Thyroid gland (tissue), 4 donors: ENCODE measurements around the gene DTNB. TPM values are rescaled to one million over a fixed set of nuclear protein-coding genes. Genes with fewer than 3 reads are reported as not detected.
"Not testable (repeated sequence)": the region's sequence is repeated elsewhere in the genome, so short reads cannot be mapped to it uniquely, and the experiment has no call there.

Source experiments
- DNase-seq, 2 donors: peaks; one replicate each; pipeline ENCODE4 v3.0.0-alpha.2; 2019
- H3K27ac ChIP-seq, 3 donors: fragments of 200-600 bp; sonication (generic); 1 replicate in 2 of 3; 2 replicates in 1 of 3; pipeline ENCODE4 v1.5.1; 2016 to 2019; ENCODE audit warnings: mild to moderate bottlenecking in 1 of 3, moderate library complexity in 1 of 3
- H3K27me3 ChIP-seq: fragments of 200-600 bp; sonication (generic); one replicate; pipeline ENCODE4 v1.5.1; 2019
- H3K36me3 ChIP-seq, 2 donors: fragments of 200-600 bp; sonication (generic); one replicate each; pipeline ENCODE4 v1.5.1; 2016 to 2019
- H3K4me1 ChIP-seq, 2 donors: fragments of 200-600 bp; sonication (generic); one replicate each; pipeline ENCODE4 v1.5.1; 2017 to 2019
- H3K4me3 ChIP-seq, 3 donors: fragments of 200-600 bp; sonication (generic); replicated peaks in 1 of 3; 1 replicate in 2 of 3; 2 replicates in 1 of 3; pipeline ENCODE4 v1.5.1; 2016; ENCODE audit warnings: mild to moderate bottlenecking in 1 of 3
- H3K9me3 ChIP-seq: fragments of 200-600 bp; sonication (generic); one replicate; pipeline ENCODE4 v1.5.1; 2017
- CTCF ChIP-seq, 6 experiments: fragments of 200-600 bp in 3 of 6; fragments of 450-650 bp in 3 of 6; sonication (generic) in 3 of 6; IDR thresholded peaks; one replicate each; pipeline ENCODE4 v1.5.1; 2016 to 2019; ENCODE audit warnings: antibody characterized with exemption in 6 of 6, mild to moderate bottlenecking in 2 of 6, inconsistent platforms in 1 of 6, moderate library complexity in 1 of 6
- POLR2A ChIP-seq, 2 donors: fragments of 450-650 bp; IDR thresholded peaks; one replicate each; pipeline ENCODE4 v1.6.1; 2017; ENCODE audit warnings: antibody characterized with exemption in 2 of 2, mild to moderate bottlenecking in 2 of 2, moderate library complexity in 1 of 2
- WGBS, 2 donors: methylation state at CpG; one replicate each; pipeline ENCODE4 v1.1.5; 2017; 5-methylcytosine and 5-hydroxymethylcytosine counted together
- intact Hi-C: fragments of 100-400 bp; cut with DNase I; formaldehyde crosslinking; loops from one replicate; pipeline ENCODE4 v1.15.1; 2023
- total RNA-seq, 4 donors: library from RNA; depleted of rRNA; stranded (reverse); fragments of >200 nt; gene quantifications; one replicate each; pipeline ENCODE4 v1.2.3, GENCODE V29; 2016

DTNB gene
- total RNA-seq, 4 donors from 2014 or later: 38.9 to 75.2 (median 55.5) TPM

- Histone ChIP-seq H3K4me3 (no peak overlapping the region), H3K4me1 (peaks cover 11 to 13% of the 10 kb centered on the region in 2 donors), H3K9me3 (no peaks in the 10 kb centered on the region), H3K27ac (no peak overlapping the region), H3K27me3 (no peaks in the 10 kb centered on the region), H3K36me3 (no peaks in the 10 kb centered on the region)
- WGBS, 2 donors: 98% methylated on average over 4 of the region's 4 CpGs
- no peak for DNase-seq
- TF ChIP-seq POLR2A (IDR thresholded peaks at IDR 0.05) (no peak), CTCF (IDR thresholded peaks at IDR 0.05) (no peak)
- intact Hi-C loops: no loop called here
Observed at GRCh38 chr2:25552318-25552717, 121.1 kb downstream of the DTNB start.

DNA sequence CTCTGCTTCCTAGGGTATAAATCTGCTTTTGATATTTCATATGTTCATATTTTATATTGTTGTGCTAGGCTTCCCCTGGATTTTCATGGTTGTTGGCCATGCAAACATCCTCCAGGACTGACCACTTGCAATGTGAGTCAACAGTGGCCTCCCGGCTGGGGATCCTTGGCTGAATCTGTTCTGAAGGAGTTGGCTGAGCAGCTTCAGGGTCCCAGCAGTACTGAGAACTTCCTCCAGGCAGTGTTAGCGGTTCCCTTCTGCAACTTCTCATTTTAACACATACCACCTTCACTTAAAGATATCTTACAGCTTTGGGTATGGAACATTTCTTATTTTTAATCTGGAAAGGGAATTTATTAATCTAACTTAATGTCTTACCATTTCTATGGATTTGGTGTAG is 122.1 kb downstream of the DTNB start:
- no peak for DNase-seq
- no peak overlapping the region for H3K4me3 ChIP-seq
- H3K36me3 ChIP-seq: no peaks in the 10 kb centered on the region
- H3K27me3 ChIP-seq: no peaks in the 10 kb centered on the region
- intact Hi-C loops: no loop called here
- 82% methylated on average over 2 of the region's 2 CpGs for whole genome bisulfite sequencing, 2 donors
- no peaks in the 10 kb centered on the region for H3K9me3 ChIP-seq
- TF ChIP-seq CTCF (IDR thresholded peaks at IDR 0.05) (no peak), POLR2A (IDR thresholded peaks at IDR 0.05) (no peak)
- H3K27ac ChIP-seq: no peak overlapping the region
- peaks cover 1 to 7% of the 10 kb centered on the region in 2 donors for H3K4me1 ChIP-seq

- H3K4me3 ChIP-seq, intact Hi-C loops, H3K27me3 ChIP-seq, H3K36me3 ChIP-seq, H3K27ac ChIP-seq, H3K9me3 ChIP-seq: not testable (repeated sequence)
- WGBS, 2 donors: 50 to 56% methylated on average over 2 of the region's 2 CpGs
- DNase-seq: peak in 1 of 2 donors; percentile 22
- peaks cover 0 to 11% of the 10 kb centered on the region in 2 donors for H3K4me1 ChIP-seq
Observed at GRCh38 chr2:25549571-25549970, 123.8 kb downstream of the DTNB start.

DNA sequence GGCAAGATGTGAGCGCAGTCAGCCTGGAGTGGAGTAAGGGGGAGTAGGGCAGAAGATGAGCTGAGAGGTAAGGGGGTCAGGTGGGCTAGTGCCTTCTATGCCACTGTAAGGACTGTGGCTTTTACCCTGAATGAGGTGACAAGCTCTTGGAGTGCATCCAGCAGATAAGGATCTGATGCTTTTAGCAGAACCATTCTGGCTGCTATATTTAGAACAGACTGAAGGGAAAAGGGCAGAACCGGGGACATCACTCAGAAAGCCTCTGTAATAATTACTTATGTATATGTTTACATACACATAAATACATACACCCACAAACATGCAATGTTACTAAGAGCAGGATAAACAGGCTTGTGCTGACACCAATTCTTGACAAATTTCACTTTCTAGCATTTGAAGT is 124.8 kb downstream of the DTNB start:
- H3K4me3 ChIP-seq: no peak overlapping the region
- TF ChIP-seq POLR2A (IDR thresholded peaks at IDR 0.05) (no peak), CTCF (IDR thresholded peaks at IDR 0.05) (no peak)
- H3K27me3 ChIP-seq: no peaks in the 10 kb centered on the region
- H3K4me1 ChIP-seq: peaks cover 0 to 11% of the 10 kb centered on the region in 2 donors
- WGBS, 2 donors: 50 to 61% methylated on average over 2 of the region's 2 CpGs
- peak in 1 of 2 donors; percentile 22 for DNase-seq
- H3K9me3 ChIP-seq: no peaks in the 10 kb centered on the region
- no peaks in the 10 kb centered on the region for H3K36me3 ChIP-seq
- intact Hi-C loops: no loop called here
- H3K27ac ChIP-seq: no peak overlapping the region

GRCh38 chr2:25546852-25547251 is 126.5 kb downstream of the DTNB start:
- H3K36me3 ChIP-seq: no peaks in the 10 kb centered on the region
- peaks cover 3 to 11% of the 10 kb centered on the region in 2 donors for H3K4me1 ChIP-seq
- no peak overlapping the region for H3K27ac ChIP-seq
- H3K9me3 ChIP-seq: no peaks in the 10 kb centered on the region
- no peak for DNase-seq
- no peak overlapping the region for H3K4me3 ChIP-seq
- intact Hi-C loops: no loop called here
- H3K27me3 ChIP-seq: no peaks in the 10 kb centered on the region
- TF ChIP-seq CTCF (IDR thresholded peaks at IDR 0.05) (no peak), POLR2A (IDR thresholded peaks at IDR 0.05) (no peak)
- 96 to 99% methylated on average over 3 of the region's 3 CpGs for WGBS, 2 donors

GRCh38 chr2:25545899-25546298 is 127.5 kb downstream of the DTNB start:
- no peaks in the 10 kb centered on the region for H3K27me3 ChIP-seq
- H3K36me3 ChIP-seq: no peaks in the 10 kb centered on the region
- TF ChIP-seq POLR2A (IDR thresholded peaks at IDR 0.05): no peak
- no peak for TF ChIP-seq CTCF (IDR thresholded peaks at IDR 0.05)
- H3K4me1 ChIP-seq: peaks cover 3 to 11% of the 10 kb centered on the region in 2 donors
- no peak overlapping the region for H3K27ac ChIP-seq
- H3K4me3 ChIP-seq: no peak overlapping the region
- 93 to 98% methylated on average over 4 of the region's 4 CpGs for WGBS, 2 donors
- DNase-seq: no peak
- no peaks in the 10 kb centered on the region for H3K9me3 ChIP-seq
- intact Hi-C loops: no loop called here
